ENCODE results near the gene TTC36.
"Not testable (repeated sequence)": the region's sequence is repeated elsewhere in the genome, so short reads cannot be mapped to it uniquely, and the experiment has no call there.

The TTC36 gene

DNA sequence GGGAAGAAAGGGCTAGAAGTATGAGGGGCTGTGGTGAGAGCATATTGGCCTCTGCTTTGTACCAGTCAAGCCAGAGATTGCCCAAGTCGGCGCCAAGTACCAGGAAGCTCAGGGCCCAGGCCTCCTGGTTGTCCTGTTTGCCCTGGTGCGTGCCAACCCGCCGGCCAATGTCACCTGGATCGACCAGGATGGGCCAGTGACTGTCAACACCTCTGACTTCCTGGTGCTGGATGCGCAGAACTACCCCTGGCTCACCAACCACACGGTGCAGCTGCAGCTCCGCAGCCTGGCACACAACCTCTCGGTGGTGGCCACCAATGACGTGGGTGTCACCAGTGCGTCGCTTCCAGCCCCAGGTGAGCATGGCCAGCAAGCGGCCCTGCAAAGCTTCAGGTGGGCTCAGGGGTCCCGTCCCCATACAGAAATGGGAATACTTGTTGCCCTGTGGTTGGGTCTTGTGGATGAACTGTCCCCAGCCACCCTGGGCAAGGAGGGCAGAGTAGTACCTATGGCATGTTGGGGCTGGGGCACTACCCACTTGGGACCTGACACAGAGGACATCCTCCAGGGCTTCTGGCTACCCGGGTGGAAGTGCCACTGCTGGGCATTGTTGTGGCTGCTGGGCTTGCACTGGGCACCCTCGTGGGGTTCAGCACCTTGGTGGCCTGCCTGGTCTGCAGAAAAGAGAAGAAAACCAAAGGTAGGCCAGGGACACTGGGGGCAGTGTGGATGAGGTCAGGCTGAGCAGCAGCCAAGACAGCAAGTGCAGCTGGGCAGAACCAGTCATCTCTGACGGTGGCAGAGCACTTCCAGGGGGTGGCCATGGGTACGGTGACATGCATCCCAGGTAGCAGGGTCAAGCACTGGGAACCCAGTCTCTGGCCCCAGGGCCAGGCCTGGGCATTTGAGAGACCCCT, 5.8 kb downstream of the TTC36 start:
- no peak for DNase-seq (ENCODE audit: low spot score)

DNA sequence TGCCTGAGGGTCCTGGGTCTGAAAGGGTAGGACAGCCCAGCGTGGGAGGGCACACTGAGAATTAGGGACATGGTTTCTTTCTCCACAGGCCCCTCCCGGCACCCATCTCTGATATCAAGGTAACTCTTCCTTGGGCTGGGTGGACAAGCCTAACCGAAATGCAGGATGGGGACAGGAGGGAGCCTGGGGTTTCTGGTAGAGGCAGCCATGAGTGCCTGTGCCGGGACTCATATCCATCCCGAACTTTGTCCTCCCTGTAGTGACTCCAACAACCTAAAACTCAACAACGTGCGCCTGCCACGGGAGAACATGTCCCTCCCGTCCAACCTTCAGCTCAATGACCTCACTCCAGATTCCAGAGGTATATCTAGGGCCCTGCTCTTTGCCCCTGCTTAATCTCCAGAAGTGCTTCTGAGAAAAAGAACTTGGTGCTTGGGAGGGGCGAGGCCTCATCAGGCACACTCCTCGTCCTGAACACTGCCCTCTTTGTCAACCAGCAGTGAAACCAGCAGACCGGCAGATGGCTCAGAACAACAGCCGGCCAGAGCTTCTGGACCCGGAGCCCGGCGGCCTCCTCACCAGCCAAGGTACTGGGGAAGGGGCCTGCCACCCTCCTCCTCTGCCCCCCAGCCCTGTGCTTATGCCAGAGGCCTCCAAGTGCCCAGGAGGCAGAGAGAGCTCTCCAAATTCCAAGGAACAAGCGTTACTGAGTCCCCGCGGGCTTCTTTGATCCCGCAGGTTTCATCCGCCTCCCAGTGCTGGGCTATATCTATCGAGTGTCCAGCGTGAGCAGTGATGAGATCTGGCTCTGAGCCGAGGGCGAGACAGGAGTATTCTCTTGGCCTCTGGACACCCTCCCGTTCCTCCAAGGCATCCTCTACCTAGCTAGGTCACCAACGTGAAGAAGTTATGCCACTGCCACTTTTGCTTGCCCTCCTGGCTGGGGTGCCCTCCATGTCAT, 6.8 kb downstream of the TTC36 start:
- DNase-seq (ENCODE audit: low spot score) = peak; percentile 73

DNA sequence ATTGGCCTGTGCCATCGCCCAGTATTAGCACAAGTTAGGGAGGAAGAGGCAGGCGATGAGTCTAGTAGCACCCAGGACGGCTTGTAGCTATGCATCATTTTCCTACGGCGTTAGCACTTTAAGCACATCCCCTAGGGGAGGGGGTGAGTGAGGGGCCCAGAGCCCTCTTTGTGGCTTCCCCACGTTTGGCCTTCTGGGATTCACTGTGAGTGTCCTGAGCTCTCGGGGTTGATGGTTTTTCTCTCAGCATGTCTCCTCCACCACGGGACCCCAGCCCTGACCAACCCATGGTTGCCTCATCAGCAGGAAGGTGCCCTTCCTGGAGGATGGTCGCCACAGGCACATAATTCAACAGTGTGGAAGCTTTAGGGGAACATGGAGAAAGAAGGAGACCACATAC, 8.0 kb downstream of the TTC36 start:
- no peak for DNase-seq (ENCODE audit: low spot score)

DNA sequence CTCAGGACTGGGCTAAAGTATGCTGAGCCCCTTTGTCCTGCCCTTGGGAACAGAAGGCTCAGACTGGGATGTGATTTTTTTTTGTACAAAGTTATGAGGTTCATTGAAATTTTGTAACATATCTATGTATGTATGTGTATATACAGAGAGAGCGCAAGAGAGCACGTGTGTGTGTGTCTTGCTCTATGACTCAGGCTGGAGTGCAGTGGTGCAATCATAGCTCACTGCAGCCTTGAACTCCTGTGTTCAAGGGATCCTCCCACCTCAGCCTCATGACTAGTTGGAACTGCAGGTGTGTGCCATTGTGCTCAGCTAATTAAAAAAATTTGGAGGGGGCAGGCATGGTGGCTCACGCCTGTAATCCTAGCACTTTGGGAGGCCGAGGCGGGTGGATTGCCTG, 9.5 kb downstream of the TTC36 start:
- DNase-seq (ENCODE audit: low spot score) = no peak

DNA sequence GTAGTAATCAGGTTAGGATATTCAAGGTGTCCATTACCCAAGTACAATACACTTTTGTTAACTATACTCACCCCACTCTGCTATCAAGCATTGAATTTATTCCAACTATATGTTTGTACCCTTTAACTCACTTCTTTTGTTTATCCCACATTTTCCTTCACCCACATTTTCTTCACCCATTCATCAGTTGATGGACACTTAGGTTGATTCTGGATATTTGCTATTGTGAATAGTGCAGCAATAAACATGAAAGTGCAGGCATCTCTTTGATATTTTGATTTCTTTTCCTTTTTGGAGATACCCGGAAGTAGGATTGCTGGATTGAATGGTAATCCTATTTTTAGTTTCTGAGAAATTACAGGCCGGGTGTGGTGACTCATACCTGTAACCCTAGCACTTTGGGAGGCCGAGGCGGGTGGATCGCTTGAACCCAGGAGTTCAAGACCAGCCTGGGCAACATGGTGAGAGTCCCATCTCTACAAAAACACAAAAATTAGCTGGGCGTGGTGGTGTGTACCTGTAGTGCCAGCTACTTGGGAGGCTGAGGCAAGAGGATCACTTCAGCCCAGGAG, 10.2 kb downstream of the TTC36 start:
- DNase-seq (ENCODE audit: low spot score) = no peak

DNA sequence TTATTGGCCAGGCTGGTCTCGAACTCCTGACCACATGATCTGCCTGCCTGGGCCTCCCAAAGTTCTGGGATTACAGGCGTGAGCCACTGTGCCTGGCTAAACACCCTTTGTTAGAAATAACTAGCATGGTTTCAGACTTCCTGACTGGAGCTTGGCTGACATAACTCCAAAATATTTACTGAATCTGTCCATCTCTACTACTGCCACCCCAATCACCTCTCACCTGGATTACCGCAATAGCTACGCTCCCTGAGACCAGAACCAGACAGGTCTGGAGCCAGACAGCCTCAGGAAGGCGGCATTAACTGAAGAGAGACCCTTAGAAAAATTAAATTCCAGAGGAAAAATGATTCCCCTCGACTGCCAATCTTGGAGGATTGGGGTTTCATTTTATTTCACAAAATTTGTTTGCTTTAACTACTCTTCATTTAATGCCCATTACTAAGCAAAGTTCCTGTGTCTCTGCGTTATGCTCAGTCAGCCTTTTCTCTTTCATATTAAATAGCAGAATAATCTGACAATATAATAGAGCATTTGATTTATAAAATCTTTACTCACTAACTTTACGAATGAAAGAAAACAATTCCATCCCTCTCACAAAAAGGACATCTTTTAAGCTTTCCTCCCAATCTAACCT, 16.9 kb downstream of the TTC36 start:
- DNase-seq (ENCODE audit: low spot score) = no peak

DNA sequence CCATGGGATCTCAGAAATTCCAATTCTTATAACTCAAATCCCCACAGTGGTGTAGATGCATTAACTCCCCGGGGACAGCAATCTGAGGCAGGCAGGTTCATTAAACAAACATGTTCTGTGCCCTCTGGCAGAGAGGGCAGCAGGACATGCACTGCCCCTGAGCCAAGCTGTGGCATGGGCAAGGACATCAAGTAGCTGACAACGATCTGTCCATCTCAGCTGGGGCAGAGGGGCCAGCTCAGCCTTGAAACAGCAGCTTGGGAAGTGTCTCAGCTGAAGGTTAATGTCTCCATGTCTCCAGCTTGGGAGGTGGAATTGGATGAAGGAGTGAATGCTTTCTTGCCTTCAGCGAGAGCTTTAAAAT, 17.4 kb downstream of the TTC36 start:
- no peak for DNase-seq (ENCODE audit: low spot score)

DNA sequence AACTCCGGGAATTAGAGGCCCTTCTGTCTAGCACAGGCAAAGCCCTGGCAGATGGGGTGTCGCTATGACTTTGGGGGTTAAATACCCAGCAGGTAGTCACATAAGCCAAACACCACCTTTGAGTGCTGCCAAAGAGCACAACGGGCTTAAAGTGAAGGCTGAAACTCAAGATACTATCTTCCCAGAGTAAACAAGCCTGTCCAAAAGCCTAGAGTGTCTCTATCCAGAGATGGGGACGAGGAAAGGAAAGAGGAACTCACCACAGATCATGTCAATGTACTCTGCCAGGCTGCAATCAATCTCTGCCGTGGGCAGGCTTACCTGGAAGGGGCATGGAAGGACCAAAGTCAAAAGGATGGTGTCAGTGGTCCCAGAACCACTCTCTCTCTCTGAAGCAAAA, 18.3 kb downstream of the TTC36 start:
- DNase-seq (ENCODE audit: low spot score) = no peak

DNA sequence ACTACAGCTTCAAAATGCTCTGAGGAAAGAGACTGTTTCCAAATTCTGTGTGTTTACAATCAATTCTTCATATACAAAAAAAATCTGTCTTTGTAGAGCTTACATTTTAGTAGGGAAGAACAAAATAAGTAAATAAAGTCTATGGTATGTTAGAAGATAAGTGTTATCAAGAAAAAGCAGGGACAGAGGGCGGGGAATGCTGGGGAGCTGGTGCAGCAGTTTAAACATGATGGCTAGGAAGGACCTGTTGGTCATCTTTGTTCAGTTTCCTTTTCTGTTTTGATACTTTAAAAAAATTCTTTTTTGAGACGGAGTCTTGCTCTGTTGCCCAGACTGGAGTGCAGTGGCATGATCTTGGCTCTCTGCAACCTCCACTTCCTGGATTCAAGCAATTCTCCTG, 19.9 kb downstream of the TTC36 start:
- DNase-seq (ENCODE audit: low spot score) = no peak

DNA sequence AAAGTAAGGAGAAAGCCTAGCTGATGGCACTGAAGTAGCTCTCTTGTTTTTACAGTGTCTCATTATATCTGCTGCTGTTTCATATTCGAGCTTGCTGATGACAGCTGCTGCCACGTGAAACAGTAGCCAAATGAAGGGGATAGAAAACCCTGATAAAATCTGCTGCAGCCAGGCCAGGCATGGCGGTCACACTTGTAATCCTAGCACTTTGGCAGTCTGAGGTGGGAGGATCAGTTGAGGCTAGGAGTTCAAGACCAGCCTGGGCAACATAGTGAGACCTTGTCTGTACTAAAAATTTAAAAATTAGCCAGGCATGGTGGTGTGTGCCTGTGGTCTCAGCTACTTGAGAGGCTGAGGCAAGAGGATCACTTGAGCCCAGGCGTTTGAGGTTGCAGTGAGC, 25.1 kb downstream of the TTC36 start:
- DNase-seq (ENCODE audit: low spot score) = no peak

DNA sequence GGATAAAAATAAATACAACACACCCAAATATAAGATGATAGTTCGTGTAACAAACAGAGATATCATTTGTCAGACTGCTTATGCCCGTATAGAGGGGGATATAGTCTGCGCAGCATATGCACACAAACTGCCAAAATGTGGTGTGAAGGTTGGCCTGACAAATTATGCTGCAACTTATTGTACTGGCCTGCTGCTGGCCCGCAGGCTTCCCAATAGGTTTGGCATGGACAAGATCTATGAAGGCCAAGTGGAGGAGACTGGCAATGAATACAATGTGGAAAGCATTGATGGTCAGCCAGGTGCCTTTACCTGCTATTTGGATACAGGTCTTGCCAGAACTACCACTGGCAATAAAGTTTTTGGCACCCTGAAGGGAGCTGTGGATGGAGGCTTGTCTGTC, 33.5 kb downstream of the TTC36 start:
- no peak for DNase-seq (ENCODE audit: low spot score)

DNA sequence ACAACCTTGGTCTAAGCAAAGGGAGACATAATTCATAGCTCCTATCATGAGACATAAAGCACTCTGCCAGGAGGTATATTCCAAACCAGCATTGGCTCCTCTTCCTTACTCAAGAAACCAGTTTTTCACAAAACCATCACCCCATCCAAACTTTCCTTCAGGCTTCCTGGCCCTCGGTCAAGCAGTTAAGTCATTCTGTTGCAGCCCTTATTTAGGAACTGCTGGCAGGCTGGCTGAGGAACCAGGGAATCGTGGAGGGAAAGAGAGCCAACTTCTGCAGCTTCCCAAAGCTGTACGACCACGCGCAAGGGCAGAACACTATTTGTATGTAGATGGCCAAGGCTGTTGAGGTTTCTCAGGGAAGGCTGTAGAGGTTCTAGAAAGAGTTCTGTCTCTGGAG, 37.8 kb downstream of the TTC36 start:
- peak; percentile 19 for DNase-seq (ENCODE audit: low spot score)

DNA sequence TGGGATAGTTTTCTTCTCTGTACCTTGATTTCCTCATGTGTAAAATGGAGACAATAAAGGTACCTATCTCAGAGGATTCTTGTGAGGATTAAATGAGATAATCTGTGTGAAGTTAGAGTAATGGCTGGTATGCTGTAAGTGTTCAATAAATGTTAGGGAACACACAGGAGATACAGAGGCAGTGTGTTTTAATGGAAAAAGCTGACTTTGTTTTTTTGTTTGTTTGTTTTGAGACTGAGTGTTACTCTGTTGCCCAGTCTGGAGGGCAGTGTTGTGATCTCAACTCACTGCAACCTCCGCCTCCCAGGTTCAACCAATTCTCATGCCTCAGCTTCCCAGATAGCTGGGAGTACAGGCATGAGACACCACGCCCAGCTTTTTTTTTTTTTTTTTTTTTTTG, 42.4 kb downstream of the TTC36 start:
- no peak for DNase-seq (ENCODE audit: low spot score)

DNA sequence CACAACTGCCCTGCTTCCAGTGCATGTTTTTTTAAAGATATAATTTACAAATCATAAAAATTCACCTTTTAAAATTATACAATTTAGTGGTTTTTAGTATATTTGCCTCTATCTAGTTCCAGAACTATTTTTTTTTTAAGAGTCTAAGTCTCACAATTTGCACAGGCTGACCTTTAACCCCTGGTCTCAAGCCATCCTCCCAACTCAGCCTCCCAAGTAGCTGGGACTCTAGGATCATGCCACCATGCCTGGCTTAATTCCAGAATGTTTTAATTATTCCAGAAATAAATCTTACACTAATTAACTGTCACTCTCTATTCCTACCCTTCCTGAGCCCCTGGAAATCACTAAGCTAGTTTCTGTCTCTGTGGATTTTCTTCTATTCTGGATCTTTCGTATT, 43.5 kb downstream of the TTC36 start:
- DNase-seq (ENCODE audit: low spot score) = no peak

DNA sequence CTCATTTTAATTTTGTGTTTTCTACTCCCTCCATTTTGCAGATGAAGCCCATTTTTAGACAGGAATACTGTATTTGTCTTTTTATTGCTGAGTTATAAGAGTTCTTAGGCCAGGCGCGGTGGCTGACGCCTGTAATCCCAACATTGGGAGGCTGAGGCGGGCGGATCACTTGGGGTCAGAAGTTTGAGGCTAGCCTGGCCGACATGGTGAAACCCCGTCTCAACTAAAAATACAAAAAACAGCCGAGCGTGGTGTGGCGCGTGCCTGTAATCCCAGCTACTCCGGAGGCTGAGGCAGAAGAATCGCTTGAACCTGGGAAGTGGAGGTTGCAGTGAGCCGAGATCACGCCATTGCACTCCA, 44.4 kb downstream of the TTC36 start:
- peak; percentile 18 for DNase-seq (ENCODE audit: low spot score)

DNA sequence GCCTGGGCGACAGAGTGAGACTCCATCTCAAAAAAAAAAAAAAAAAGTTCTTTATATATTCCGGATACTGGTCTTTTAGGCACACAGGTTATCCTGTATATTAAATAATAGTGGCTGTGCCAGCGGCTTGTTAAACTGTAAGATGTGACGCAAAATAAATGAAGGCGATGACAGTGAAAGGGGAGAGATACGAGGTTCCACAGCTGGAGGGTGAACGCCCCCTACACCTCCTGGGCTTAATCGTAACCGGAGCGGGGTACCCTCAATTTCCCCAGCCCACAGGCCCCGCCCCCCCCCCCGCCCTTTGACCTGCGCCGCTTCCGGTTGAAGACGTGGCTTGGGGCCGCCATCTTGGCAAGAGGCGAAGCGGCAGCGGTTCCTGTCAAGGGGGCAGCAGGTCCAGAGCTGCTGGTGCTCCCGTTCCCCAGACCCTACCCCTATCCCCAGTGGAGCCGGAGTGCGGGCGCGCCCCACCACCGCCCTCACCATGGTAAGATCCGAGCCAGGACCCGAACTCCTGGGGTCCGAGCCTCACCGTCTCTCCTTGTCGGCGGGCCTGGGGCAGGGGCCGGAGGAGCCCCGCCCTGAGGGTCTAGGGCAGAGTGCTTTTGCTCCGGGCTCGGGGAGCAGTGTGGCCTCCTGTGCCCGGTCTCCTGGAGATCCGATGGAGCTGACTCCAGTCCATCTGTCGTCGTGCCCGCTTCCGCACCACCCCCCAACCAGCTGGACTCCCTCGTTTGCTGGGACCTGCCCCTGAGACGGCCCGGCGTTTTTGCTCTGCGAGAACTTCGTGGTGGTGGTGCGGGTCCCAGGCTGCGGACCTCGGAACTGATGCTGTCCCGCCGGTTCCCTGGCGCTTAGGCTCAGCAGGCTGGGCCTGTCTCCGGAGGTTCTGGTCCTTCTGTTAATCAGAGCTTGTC, 45.0 kb downstream of the TTC36 start, which contains the start of gene ARCN1:
ARCN1 (plus strand) TSS at position 349 of the 920 bp plus-strand sequence; CDS start at position 488, 139 bp downstream.
- DNase-seq (ENCODE audit: low spot score) = peak; percentile 80

DNA sequence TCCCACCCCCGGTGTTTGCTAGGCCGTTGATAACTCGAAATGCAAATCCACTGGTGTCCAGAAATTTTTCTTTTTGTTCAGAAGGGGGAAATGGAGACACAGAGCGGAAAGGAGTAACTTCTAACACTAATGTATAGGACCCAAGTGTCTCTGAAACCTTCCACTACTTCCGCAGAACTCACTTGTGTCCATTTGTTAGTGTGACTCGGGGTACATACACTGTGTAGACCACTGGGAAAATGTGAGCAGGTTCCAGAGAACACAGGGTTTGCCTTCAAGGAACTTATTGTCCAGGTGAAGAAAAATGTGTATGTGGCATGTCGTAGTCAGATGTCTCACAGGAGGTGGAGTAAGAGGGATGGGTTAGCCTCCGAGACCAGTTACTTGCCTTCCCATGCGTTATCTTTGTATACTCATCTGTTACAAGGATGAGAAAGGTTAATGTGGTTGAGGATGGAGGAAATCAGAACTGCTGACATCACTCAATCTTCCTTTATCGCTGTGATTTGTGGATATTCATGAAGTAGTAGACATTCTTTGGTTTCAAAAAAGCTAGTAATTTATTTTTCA, 45.8 kb downstream of the TTC36 start:
- DNase-seq (ENCODE audit: low spot score) = no peak

DNA sequence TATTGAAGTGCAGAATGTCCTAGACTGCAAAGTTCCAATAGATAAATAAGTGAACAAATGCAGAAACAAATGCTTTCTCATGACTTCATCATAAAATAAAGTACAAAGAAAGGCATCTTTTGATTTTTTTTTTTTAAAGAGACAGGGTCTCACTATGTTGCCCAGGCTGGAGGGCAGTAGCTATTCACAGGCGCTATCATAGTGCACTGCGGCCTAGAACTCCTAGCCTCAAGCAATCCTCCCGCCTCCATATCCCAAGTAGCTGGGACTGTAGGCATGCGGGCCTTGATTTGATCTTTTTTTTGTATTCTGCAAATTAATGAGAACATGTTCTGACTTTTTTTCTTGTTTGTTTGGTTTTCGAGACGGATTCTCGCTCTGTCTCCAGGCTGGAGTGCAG, 47.4 kb downstream of the TTC36 start:
- DNase-seq (ENCODE audit: low spot score) = no peak

DNA sequence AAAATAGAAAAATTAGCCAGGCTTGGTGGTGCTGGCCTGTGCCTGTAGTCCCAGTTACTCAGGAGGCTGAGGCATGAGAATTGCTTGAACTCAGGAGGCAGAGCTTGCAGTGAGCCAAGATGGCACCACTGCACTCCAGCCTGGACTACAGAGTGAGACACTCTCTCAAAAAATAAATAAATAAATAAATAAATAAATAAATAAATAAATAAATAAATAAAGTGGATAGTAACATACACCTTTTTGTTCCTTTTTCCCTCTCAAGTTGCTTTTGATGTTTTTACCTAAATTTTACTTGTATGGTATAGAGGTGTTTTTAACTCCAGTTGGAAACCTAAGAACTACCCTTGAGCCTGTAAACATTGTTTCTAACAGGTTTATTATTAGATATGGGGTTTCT, 50.7 kb downstream of the TTC36 start:
- DNase-seq (ENCODE audit: low spot score) = not testable (repeated sequence)
